HuH-7 (cell line): ENCODE data around the gene NUP54.

ENCODE experiments used
- DNase-seq: peaks from one replicate; pipeline ENCODE4 v3.0.0; 2011; ENCODE audit warnings: low spot score

Gene NUP54

GRCh38 chr4:76148142-76148865 lies at the start of gene NUP54:
Gene NUP54 (minus strand): TSS chr4:76148397. CDS start chr4:76148374, 23 bp downstream.
- DNase-seq = peak; percentile 80

- no peak for DNase-seq
These were observed 49.0 kb upstream of the NUP54 start for GRCh38 chr4:76197031-76197743.

- no peak for DNase-seq
These were observed 48.2 kb upstream of the NUP54 start for GRCh38 chr4:76196376-76196775.

GRCh38 chr4:76195326-76195725 lies 47.1 kb upstream of the NUP54 start:
- no peak for DNase-seq

- DNase-seq = no peak
These were observed 46.1 kb upstream of the NUP54 start for GRCh38 chr4:76194325-76194724.

- DNase-seq = no peak
These were observed 44.0 kb upstream of the NUP54 start for GRCh38 chr4:76192236-76192635.

- DNase-seq = no peak
These were observed 40.4 kb upstream of the NUP54 start for GRCh38 chr4:76188557-76188956.

- no peak for DNase-seq
These were observed 40.0 kb upstream of the NUP54 start for GRCh38 chr4:76188149-76188548.

GRCh38 chr4:76187152-76187551 lies 39.0 kb upstream of the NUP54 start:
- DNase-seq = no peak

GRCh38 chr4:76182463-76182862 lies 34.3 kb upstream of the NUP54 start:
- DNase-seq = no peak

GRCh38 chr4:76179398-76180318 lies 31.5 kb upstream of the NUP54 start:
- peak; percentile 72 for DNase-seq

- no peak for DNase-seq
These were observed 30.1 kb upstream of the NUP54 start for GRCh38 chr4:76178296-76178695.

GRCh38 chr4:76177709-76178108 lies 29.5 kb upstream of the NUP54 start:
- no peak for DNase-seq

GRCh38 chr4:76175336-76175735 lies 27.1 kb upstream of the NUP54 start:
- DNase-seq = no peak

GRCh38 chr4:76174216-76174615 lies 26.0 kb upstream of the NUP54 start:
- DNase-seq = no peak

GRCh38 chr4:76168688-76169087 lies 20.5 kb upstream of the NUP54 start:
- DNase-seq = no peak

- DNase-seq = no peak
These were observed 18.3 kb upstream of the NUP54 start for GRCh38 chr4:76166480-76166879.

- no peak for DNase-seq
These were observed 12.2 kb upstream of the NUP54 start for GRCh38 chr4:76160355-76160754.

GRCh38 chr4:76156635-76157034 lies 8.4 kb upstream of the NUP54 start:
- DNase-seq = no peak

GRCh38 chr4:76155979-76156378 lies 7.8 kb upstream of the NUP54 start:
- no peak for DNase-seq

GRCh38 chr4:76153356-76153755 lies 5.2 kb upstream of the NUP54 start:
- no peak for DNase-seq

- peak; percentile 69 for DNase-seq
These were observed 599 bp downstream of the NUP54 start for GRCh38 chr4:76147454-76148141.
